ENCODE data around the gene ZNF805. TPM values are rescaled to one million over a fixed set of nuclear protein-coding genes. Genes with fewer than 3 reads are reported as not detected.

Gene ZNF805
- total RNA-seq, 1 experiment from 2014 or later: 15.4 TPM

DNA sequence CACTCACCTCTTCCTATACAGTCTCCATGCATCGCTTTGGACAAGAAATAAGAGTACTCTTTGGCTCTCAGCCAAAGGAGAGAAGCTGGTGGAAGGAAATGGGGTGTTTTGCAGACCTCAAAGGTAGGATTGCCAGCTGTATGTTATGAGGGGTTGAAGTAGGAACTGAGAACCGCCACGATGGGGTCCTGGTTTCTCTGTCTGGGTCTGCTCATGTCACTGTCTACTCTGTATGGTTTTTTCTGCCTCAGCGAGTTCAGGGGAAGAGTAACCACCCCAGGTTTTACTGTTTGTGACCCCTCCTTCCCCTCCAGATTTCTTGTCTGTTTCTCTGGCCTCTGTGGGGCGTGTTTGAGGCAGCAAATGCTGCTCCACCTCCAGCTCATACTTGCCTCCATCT, 4.1 kb downstream of the ZNF805 start:
- no peaks in the 10 kb centered on the region for H4K20me1 ChIP-seq (ENCODE audit: control insufficient read depth, insufficient read depth, insufficient read length)
- Mint-ChIP-seq H3K9me3 (no peaks in the 10 kb centered on the region), H3K27ac (no peak overlapping the region), H3K27me3 (ENCODE audit: low read depth) (no peaks in the 10 kb centered on the region), H3K4me3 (no peak overlapping the region), H3K36me3 (ENCODE audit: insufficient read depth in 1 of 3, low read depth in 3 of 3) (peaks cover 14 to 42% (median 37%) of the 10 kb centered on the region in 3 experiments; a peak in 6 of 7 replicates), H3K4me1 (peaks cover 11% of the 10 kb centered on the region in 2 experiments)
- H3K9me3 ChIP-seq (ENCODE audit: control insufficient read depth, low read depth, low read length): no peaks in the 10 kb centered on the region
- H3K27ac ChIP-seq (ENCODE audit: insufficient read length, low read depth, low read length): no peak overlapping the region
- no peak for DNase-seq
- H2BK120ac ChIP-seq (ENCODE audit: low read depth, low read length, poor library complexity, severe bottlenecking): no peak overlapping the region
- H2BK12ac ChIP-seq (ENCODE audit: insufficient read length, low read depth, low read length): no peak overlapping the region
- H3K14ac ChIP-seq (ENCODE audit: insufficient read depth, low read length): no peak overlapping the region
- H3K23ac ChIP-seq (ENCODE audit: insufficient read length, low read depth, low read length): no peak overlapping the region
- H3K23me2 ChIP-seq (ENCODE audit: insufficient read length, low read depth, low read length, poor library complexity, severe bottlenecking): peaks cover 7% of the 10 kb centered on the region
- H2AK5ac ChIP-seq (ENCODE audit: insufficient read length, low read length): no peak overlapping the region
- H2AFZ ChIP-seq (ENCODE audit: low read length): no peak overlapping the region
- no peak overlapping the region for H3K18ac ChIP-seq (ENCODE audit: insufficient read length, low read depth, low read length)
- no peak overlapping the region for H4K91ac ChIP-seq (ENCODE audit: insufficient read length, low read depth, low read length)
- no peaks in the 10 kb centered on the region for H3K4me1 ChIP-seq (ENCODE audit: insufficient read depth, low read length)
- peaks cover 16% of the 10 kb centered on the region; the same call in 1 of the 2 replicates for H3K79me2 ChIP-seq (ENCODE audit: insufficient read depth, low read length)
- no peak overlapping the region for H4K5ac ChIP-seq (ENCODE audit: insufficient read length, low read depth, low read length)
- H3K27me3 ChIP-seq (ENCODE audit: insufficient read depth, low read length): no peaks in the 10 kb centered on the region
- TF ChIP-seq, protein P1, sequence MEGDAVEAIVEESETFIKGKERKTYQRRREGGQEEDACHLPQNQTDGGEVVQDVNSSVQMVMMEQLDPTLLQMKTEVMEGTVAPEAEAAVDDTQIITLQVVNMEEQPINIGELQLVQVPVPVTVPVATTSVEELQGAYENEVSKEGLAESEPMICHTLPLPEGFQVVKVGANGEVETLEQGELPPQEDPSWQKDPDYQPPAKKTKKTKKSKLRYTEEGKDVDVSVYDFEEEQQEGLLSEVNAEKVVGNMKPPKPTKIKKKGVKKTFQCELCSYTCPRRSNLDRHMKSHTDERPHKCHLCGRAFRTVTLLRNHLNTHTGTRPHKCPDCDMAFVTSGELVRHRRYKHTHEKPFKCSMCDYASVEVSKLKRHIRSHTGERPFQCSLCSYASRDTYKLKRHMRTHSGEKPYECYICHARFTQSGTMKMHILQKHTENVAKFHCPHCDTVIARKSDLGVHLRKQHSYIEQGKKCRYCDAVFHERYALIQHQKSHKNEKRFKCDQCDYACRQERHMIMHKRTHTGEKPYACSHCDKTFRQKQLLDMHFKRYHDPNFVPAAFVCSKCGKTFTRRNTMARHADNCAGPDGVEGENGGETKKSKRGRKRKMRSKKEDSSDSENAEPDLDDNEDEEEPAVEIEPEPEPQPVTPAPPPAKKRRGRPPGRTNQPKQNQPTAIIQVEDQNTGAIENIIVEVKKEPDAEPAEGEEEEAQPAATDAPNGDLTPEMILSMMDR (conservative IDR thresholded peaks at IDR 0.05): no peak
- H2BK5ac ChIP-seq (ENCODE audit: insufficient read length, low read length): no peak overlapping the region
- no peak overlapping the region for H3K9ac ChIP-seq (ENCODE audit: extremely low read depth, insufficient read length, low read length)
- no CpG with 5 or more reads among the region's 5 CpGs for WGBS (ENCODE audit: extremely low coverage, insufficient read length, low lambda C conversion rate)
- no peak overlapping the region for H4K8ac ChIP-seq (replicated peaks; ENCODE audit: insufficient read length, low read depth, low read length)
- no peak overlapping the region for H3K4me2 ChIP-seq (ENCODE audit: insufficient read depth, insufficient read length, low read length)
- no peak overlapping the region for H3T11ph ChIP-seq (ENCODE audit: low read length)
- H3K79me1 ChIP-seq (ENCODE audit: insufficient read depth, low read depth, low read length, poor library complexity, severe bottlenecking): peaks cover 4% of the 10 kb centered on the region
- no peak overlapping the region for H3K56ac ChIP-seq (ENCODE audit: insufficient read length, low read depth, low read length)
- no peak overlapping the region for H2BK15ac ChIP-seq (ENCODE audit: low read depth, low read length)
- H2BK20ac ChIP-seq (ENCODE audit: low read depth, low read length, poor library complexity, severe bottlenecking): no peak overlapping the region
- H3K4ac ChIP-seq (ENCODE audit: low read depth, low read length): no peak overlapping the region

Measured in H9 (cell line).